Fibroblast of mammary gland (primary cell): ENCODE data around the gene KIF23.

Experiments
- DNase-seq: peaks from one replicate; pipeline ENCODE4 v3.0.0-alpha.2; 2010; ENCODE audit warnings: low read depth
- H3K4me3 ChIP-seq: 2 replicates; pipeline ENCODE4 v1.5.1; 2011; ENCODE audit warnings: low read depth, mild to moderate bottlenecking, low read length, moderate library complexity; ENCODE audit not compliant: control insufficient read depth
- TF ChIP-seq, protein P1 (sequence below): conservative IDR thresholded peaks from 2 replicates; pipeline ENCODE4 v1.5.1; 2011; ENCODE audit warnings: low read depth, low read length, inconsistent platforms; ENCODE audit not compliant: control insufficient read depth, insufficient read depth

Gene KIF23

DNA sequence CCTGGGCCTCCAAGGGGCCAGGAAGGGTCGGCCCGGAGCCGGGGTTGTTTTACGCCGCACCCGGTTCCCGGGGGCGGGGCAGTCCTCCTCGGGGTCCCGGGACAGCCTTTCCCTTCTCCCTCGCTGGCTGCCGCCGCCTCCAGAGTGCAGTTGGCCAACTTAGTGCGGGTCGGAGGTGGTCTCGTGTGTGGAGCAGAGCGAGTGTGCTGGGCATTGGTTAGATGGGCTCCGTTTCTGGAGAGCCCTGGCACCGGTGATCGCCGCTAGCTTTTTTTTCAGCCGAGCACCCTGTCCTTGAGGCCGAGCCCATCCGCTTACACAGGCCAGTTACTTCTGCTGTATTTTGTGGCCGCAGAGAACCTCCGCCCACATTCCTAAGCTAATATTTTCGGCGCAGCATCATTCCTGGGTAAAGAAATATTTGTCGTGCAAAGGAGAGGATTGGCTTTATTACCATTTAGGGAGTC is 585 bp downstream of the KIF23 start:
- peak; percentile 79 for DNase-seq
- TF ChIP-seq, protein P1, sequence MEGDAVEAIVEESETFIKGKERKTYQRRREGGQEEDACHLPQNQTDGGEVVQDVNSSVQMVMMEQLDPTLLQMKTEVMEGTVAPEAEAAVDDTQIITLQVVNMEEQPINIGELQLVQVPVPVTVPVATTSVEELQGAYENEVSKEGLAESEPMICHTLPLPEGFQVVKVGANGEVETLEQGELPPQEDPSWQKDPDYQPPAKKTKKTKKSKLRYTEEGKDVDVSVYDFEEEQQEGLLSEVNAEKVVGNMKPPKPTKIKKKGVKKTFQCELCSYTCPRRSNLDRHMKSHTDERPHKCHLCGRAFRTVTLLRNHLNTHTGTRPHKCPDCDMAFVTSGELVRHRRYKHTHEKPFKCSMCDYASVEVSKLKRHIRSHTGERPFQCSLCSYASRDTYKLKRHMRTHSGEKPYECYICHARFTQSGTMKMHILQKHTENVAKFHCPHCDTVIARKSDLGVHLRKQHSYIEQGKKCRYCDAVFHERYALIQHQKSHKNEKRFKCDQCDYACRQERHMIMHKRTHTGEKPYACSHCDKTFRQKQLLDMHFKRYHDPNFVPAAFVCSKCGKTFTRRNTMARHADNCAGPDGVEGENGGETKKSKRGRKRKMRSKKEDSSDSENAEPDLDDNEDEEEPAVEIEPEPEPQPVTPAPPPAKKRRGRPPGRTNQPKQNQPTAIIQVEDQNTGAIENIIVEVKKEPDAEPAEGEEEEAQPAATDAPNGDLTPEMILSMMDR, result no peak
- H3K4me3 ChIP-seq, result peak overlapping the region; percentile 84

DNA sequence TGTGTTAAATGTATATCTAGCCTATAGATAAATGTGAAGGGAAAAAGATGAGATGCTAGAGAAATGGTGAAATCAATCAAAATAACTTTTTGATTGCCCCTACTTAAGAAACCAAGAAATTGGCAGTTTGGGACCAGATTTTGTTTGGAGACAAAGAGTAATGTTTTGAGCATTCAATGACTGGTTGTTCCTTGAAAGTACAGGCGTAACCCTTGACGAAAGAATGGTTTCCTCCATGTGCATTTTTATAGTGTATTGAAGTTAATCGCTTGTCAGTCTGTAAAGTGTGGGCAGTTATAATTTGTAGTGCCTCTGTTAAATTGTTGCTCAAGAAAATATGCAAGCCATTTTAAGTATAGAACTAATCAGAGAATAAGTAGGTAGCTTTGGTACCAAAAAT is 1.2 kb downstream of the KIF23 start:
- no peak for DNase-seq
- peak overlapping the region; percentile 84 for H3K4me3 ChIP-seq
- TF ChIP-seq, protein P1, result no peak

DNA sequence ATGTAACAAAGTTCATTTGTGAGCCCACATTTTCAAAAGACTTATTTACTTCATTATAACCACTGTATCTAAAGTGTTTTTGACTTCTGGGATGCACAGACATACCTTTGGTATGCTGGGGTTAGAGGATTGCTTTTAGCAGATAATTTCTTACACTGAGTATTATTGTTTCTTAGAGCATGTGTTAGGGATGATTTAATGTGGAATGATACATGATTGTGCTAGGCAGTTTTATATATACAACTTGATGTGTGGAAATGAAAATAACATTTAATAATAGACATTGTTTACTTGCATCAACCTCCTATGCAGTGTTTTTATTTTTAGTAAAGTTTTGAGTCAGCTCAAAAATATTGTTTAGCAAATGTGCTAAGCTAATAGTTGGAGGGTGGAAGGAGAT is 3.4 kb downstream of the KIF23 start:
- TF ChIP-seq, protein P1, result no peak
- DNase-seq, result no peak
- H3K4me3 ChIP-seq, result no peak overlapping the region

DNA sequence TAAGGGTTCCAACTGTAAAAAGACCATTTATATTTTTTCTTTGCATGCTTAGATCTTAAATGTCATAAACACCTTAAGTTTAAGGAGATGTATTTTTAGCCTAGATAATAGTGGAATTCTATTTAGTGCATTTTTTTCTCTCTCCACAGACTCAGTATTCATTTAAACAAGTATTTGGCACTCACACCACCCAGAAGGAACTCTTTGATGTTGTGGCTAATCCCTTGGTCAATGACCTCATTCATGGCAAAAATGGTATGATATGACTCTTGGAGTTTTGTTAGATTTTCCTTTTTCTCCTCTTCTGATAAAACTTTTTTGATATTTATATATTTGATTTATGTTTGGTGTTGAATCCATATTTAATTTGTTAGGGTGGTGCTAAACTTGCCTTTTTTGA is 7.3 kb downstream of the KIF23 start:
- no peak overlapping the region for H3K4me3 ChIP-seq
- DNase-seq, result no peak
- TF ChIP-seq, protein P1, result no peak

DNA sequence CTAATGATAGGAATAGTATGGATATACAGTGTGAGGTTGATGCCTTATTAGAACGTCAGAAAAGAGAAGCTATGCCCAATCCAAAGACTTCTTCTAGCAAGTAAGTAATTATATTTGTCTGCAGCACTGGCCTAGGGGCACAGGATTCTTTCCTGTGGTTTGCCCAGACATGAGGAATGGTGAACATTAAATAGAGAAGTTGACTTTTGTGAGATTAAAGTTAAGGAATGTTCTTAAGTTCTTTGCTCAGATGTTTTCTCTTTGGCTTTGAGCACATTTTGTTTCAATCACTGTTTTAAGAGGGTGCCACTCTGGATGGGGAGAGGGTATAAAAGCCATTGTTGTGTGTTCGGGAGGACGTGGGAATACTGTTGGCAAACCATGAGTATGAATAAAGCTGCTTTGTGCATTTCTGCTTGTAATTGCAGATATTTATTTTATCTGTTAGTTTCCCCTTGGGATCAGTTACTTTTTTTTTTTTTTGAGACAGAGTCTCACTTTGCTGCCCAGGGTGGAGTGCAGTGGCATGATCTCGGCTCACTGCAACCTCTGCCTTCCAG is 8.3 kb downstream of the KIF23 start:
- DNase-seq, result no peak
- no peak overlapping the region for H3K4me3 ChIP-seq
- TF ChIP-seq, protein P1, result no peak

DNA sequence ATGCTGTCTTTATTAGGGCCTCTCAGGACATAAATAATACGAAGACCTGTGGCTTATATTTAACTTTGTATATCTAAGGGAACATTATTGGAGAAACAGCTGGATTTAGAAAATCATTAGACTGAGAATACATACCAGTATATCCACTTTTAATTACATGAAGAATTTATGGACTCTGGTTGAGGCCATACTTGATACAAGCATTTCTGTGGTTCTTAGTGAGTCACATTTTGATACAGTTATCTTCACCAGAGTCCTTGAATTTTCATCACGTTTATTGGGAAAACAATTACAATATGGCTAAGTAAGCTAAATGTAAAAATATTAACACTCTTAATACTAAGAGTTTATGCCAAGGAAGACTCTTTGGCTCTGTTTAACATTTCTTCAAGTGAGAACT is 9.9 kb downstream of the KIF23 start:
- H3K4me3 ChIP-seq, result no peak overlapping the region
- no peak for DNase-seq
- TF ChIP-seq, protein P1, result no peak

DNA sequence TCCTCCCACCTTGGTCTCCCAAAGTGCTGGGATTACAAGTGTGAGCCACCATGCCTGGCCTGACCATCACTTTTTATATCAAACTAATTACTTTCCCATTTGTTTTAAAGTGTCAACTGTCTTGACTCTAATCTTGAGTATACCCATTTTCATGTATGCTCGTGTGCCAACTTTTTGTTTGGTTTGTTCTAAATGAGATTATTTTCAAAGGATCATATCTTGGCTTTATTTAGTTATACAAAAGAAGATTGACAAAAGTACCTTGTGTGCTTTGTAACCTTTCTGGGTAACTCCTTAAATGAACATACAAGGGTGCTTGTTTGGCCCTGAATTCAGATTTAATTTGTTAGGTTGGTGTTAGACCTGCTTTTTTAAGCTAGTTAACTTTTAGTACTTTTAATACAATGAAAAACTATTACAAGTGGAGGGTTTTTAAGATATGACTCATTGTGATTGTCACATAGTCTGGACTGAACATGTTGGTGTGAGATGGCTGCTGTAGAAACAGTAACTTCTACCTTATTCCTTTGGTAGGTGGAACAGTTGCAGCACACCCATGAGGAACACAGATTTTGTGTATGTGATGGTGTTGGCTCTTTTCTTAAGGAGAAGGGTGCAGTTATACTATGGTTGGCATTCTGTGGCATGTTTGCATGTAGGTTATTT is 10.7 kb downstream of the KIF23 start:
- no peak for DNase-seq
- TF ChIP-seq, protein P1, result no peak
- no peak overlapping the region for H3K4me3 ChIP-seq
